Cortex of kidney (tissue), 1 donor: ENCODE measurements around the gene MAD1L1.
"Not testable (repeated sequence)": the region's sequence is repeated elsewhere in the genome, so short reads cannot be mapped to it uniquely, and the experiment has no call there.

Source experiments
- DNase-seq: peaks from one replicate; lab custom pipeline; 2025; lab: John Stamatoyannopoulos, UW

MAD1L1 gene

GRCh38 chr7:1971946-1972654, 260.6 kb downstream of the MAD1L1 start:
- DNase-seq, result no peak

GRCh38 chr7:1970895-1971294, 261.9 kb downstream of the MAD1L1 start:
- DNase-seq, result no peak

- not testable (repeated sequence) for DNase-seq
Observed at GRCh38 chr7:1970285-1970660, 262.5 kb downstream of the MAD1L1 start.

- DNase-seq, result no peak
Observed at GRCh38 chr7:1969459-1970284, 263.1 kb downstream of the MAD1L1 start.

GRCh38 chr7:1968397-1969111, 264.2 kb downstream of the MAD1L1 start:
- no peak for DNase-seq

GRCh38 chr7:1967512-1968396, 265.0 kb downstream of the MAD1L1 start:
- no peak for DNase-seq

- DNase-seq, result no peak
Observed at GRCh38 chr7:1966631-1967200, 266.0 kb downstream of the MAD1L1 start.

- no peak for DNase-seq
Observed at GRCh38 chr7:1965579-1966294, 267.0 kb downstream of the MAD1L1 start.

GRCh38 chr7:1964913-1965578, 267.7 kb downstream of the MAD1L1 start:
- DNase-seq, result no peak

GRCh38 chr7:1964211-1964912, 268.4 kb downstream of the MAD1L1 start:
- DNase-seq, result no peak

GRCh38 chr7:1963575-1963974, 269.2 kb downstream of the MAD1L1 start:
- DNase-seq, result no peak

GRCh38 chr7:1961701-1962276, 271.0 kb downstream of the MAD1L1 start:
- no peak for DNase-seq

GRCh38 chr7:1959305-1959704, 273.4 kb downstream of the MAD1L1 start:
- no peak for DNase-seq

- DNase-seq, result no peak
Observed at GRCh38 chr7:1957471-1958225, 275.1 kb downstream of the MAD1L1 start.

GRCh38 chr7:1956611-1957470, 275.9 kb downstream of the MAD1L1 start:
- no peak for DNase-seq

GRCh38 chr7:1956141-1956540, 276.6 kb downstream of the MAD1L1 start:
- DNase-seq, result no peak

- DNase-seq, result no peak
Observed at GRCh38 chr7:1954366-1955004, 278.3 kb downstream of the MAD1L1 start.
